Prostate gland (tissue), 2 donors: ENCODE data around the gene CDX1.

Experiments
- CTCF ChIP-seq, 4 experiments: fragments of 200-600 bp in 2 of 4; fragments of 450-650 bp in 2 of 4; sonication (generic) in 2 of 4; IDR thresholded peaks; 1 replicate in 3 of 4; 2 replicates in 1 of 4; pipeline ENCODE4 v1.5.1; 2016 to 2019; ENCODE audit warnings: antibody characterized with exemption in 4 of 4, mild to moderate bottlenecking in 2 of 4, moderate library complexity in 2 of 4
- POLR2A ChIP-seq: fragments of 450-650 bp; IDR thresholded peaks from one replicate; pipeline ENCODE4 v1.6.1; 2016; ENCODE audit warnings: antibody characterized with exemption, mild to moderate bottlenecking
- POLR2AphosphoS5 ChIP-seq: sonication (generic); formaldehyde crosslinking; IDR thresholded peaks from one replicate; pipeline ENCODE4 v1.6.1; 2017; ENCODE audit warnings: antibody characterized with exemption

GRCh38 chr5:150166037-150166649 lies 435 bp upstream of the CDX1 start:
- TF ChIP-seq CTCF (IDR thresholded peaks at IDR 0.05): no peak
- TF ChIP-seq POLR2A: no peak
- TF ChIP-seq POLR2AphosphoS5: no peak
